HG02623 (cell line): Measurements from ENCODE around the gene SLC1A2.

ENCODE experiments used
- ATAC-seq: cut with Tn5 transposase; IDR thresholded peaks from one replicate; pipeline ENCODE4 v1.9.1; 2021; ENCODE audit warnings: moderate library complexity; ENCODE audit not compliant: unreplicated experiment

Gene SLC1A2

DNA sequence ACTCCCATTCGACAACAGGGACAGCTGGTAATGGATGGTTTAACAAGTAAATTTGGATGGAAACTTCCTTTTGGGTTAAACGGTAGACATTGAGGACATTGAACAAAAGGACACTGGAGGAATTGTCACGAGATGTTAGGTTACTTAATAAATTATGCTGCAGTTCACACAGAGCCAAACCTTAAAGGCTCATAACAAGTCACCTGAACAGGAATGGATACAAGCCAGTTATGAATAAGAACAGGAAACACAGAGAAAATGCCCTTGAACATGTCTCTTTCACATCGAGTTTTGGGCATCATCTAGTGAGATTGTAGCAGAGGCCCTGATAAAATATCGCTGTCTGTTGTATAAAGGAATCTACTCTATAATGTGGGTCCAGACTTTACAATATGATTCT, 214.7 kb downstream of the SLC1A2 start:
- ATAC-seq, result no peak
